GM18873 (cell line): Measurements from ENCODE around the gene FOXK2.

Source experiments
- ATAC-seq: cut with Tn5 transposase; IDR thresholded peaks from one replicate; pipeline ENCODE4 v1.9.1; 2021; ENCODE audit warnings: mild to moderate bottlenecking, moderate library complexity, moderate number of reproducible peaks; ENCODE audit not compliant: unreplicated experiment, low FRiP score

The FOXK2 gene

GRCh38 chr17:82630212-82630611, 110.7 kb downstream of the FOXK2 start:
- ATAC-seq, result no peak

GRCh38 chr17:82631544-82631943, 112.0 kb downstream of the FOXK2 start:
- ATAC-seq, result no peak

- ATAC-seq, result no peak
Observed at GRCh38 chr17:82632451-82632850, 112.9 kb downstream of the FOXK2 start.

GRCh38 chr17:82633343-82633742, 113.8 kb downstream of the FOXK2 start:
- ATAC-seq, result no peak

GRCh38 chr17:82636626-82637598, 117.4 kb downstream of the FOXK2 start:
- ATAC-seq, result no peak

GRCh38 chr17:82638183-82638773, 118.7 kb downstream of the FOXK2 start:
- ATAC-seq, result no peak

GRCh38 chr17:82639628-82640027, 120.1 kb downstream of the FOXK2 start:
- ATAC-seq, result no peak

GRCh38 chr17:82640036-82640435, 120.5 kb downstream of the FOXK2 start:
- no peak for ATAC-seq

- ATAC-seq, result no peak
Observed at GRCh38 chr17:82642022-82642421, 122.5 kb downstream of the FOXK2 start.

GRCh38 chr17:82644148-82644547, 124.6 kb downstream of the FOXK2 start:
- no peak for ATAC-seq

- no peak for ATAC-seq
Observed at GRCh38 chr17:82645516-82645915, 126.0 kb downstream of the FOXK2 start.

GRCh38 chr17:82647593-82648164, 128.1 kb downstream of the FOXK2 start:
- ATAC-seq, result peak; percentile 23

GRCh38 chr17:82648165-82648668, 128.7 kb downstream of the FOXK2 start, which contains the start of gene WDR45B:
Gene WDR45B (minus strand): TSS chr17:82648444. CDS start chr17:82648340, 104 bp downstream.
- peak; percentile 55 for ATAC-seq

- ATAC-seq, result no peak
Observed at GRCh38 chr17:82648742-82649331, 129.3 kb downstream of the FOXK2 start.

- ATAC-seq, result no peak
Observed at GRCh38 chr17:82649501-82650261, 130.1 kb downstream of the FOXK2 start.

GRCh38 chr17:82650723-82651122, 131.2 kb downstream of the FOXK2 start:
- ATAC-seq, result no peak

GRCh38 chr17:82653651-82654528, 134.4 kb downstream of the FOXK2 start:
- no peak for ATAC-seq
